AG04450 (cell line): ENCODE results near the gene MTHFD1L. TPM values are rescaled to one million over a fixed set of nuclear protein-coding genes. Genes with fewer than 3 reads are reported as not detected.

Experiments used
- CTCF ChIA-PET: fragments of 300-600, 350-600 bp; formaldehyde crosslinking; extraction: SDS; loops from one replicate; lab custom pipeline; 2022; ENCODE audit warnings: antibody characterized with exemption, inconsistent platforms; lab: Charles Lee
- POLR2A ChIA-PET: fragments of 350-600 bp; formaldehyde crosslinking; extraction: SDS; loops from one replicate; lab custom pipeline; 2021; ENCODE audit warnings: antibody characterized with exemption, inconsistent platforms; lab: Yijun Ruan, JAX
- DNase-seq: peaks from one replicate; pipeline ENCODE4 v3.0.0-alpha.2; 2011; ENCODE audit warnings: low read depth, low spot score
- H3K27ac ChIP-seq: one replicate; pipeline ENCODE4 v1.5.1; 2012; ENCODE audit warnings: low read depth, low read length, control low read depth
- H3K27me3 ChIP-seq: one replicate; pipeline ENCODE4 v1.6.0; 2012; ENCODE audit warnings: low read length; ENCODE audit not compliant: control insufficient read depth, insufficient read depth
- H3K4me3 ChIP-seq: 2 replicates; pipeline ENCODE4 v1.5.1; 2011; ENCODE audit warnings: mild to moderate bottlenecking, low read depth, low read length, control low read depth
- H3K9me3 ChIP-seq: 2 replicates; pipeline ENCODE4 v1.5.1; 2012; ENCODE audit warnings: low read length; ENCODE audit not compliant: control insufficient read depth, insufficient read depth
- CTCF ChIP-seq: IDR thresholded peaks from 2 replicates; pipeline ENCODE4 v1.5.1; 2011; ENCODE audit warnings: low read depth, low read length, control low read depth, inconsistent platforms
- polyA plus RNA-seq: library from polyadenylated mRNA; depleted of rRNA; stranded (reverse); fragments of >200 nt; gene quantifications from 2 replicates; pipeline ENCODE4 v1.2.3, GENCODE V29; 2011

Gene MTHFD1L
- polyA plus RNA-seq, 1 experiment = 69.1 TPM

- Histone ChIP-seq H3K4me3 (no peak overlapping the region), H3K27me3 (no peaks in the 10 kb centered on the region), H3K27ac (no peak overlapping the region), H3K9me3 (no peaks in the 10 kb centered on the region)
- ChIA-PET CTCF (interaction anchor here (0.6 kb wide), 1 partner anchor 351 kb away, joined by 4 read pairs; no protein-coding TSS in a partner anchor), POLR2A (no interaction called here)
- TF ChIP-seq CTCF = no peak
- DNase-seq = no peak
Observed at GRCh38 chr6:150975136-150975535, 109.6 kb downstream of the MTHFD1L start.

- Histone ChIP-seq H3K27ac (no peak overlapping the region), H3K9me3 (no peaks in the 10 kb centered on the region), H3K4me3 (no peak overlapping the region), H3K27me3 (no peaks in the 10 kb centered on the region)
- CTCF ChIA-PET = interaction anchor here (1.4 kb wide), 1 partner anchor 37 kb away, joined by 3 read pairs; no protein-coding TSS in a partner anchor
- TF ChIP-seq CTCF = no peak
- no peak for DNase-seq
- POLR2A ChIA-PET = interaction anchor here (0.6 kb wide), 1 partner anchor 119 kb away, joined by 5 read pairs; no protein-coding TSS in a partner anchor
Observed at GRCh38 chr6:150977281-150977680, 111.8 kb downstream of the MTHFD1L start.

- no peak overlapping the region for H3K4me3 ChIP-seq
- POLR2A ChIA-PET = no interaction called here
- CTCF ChIA-PET = interaction anchor here (1.0 kb wide), 1 partner anchor 346 kb away, joined by 3 read pairs; no protein-coding TSS in a partner anchor
Observed at GRCh38 chr6:150978624-150979023, 113.1 kb downstream of the MTHFD1L start.

DNA sequence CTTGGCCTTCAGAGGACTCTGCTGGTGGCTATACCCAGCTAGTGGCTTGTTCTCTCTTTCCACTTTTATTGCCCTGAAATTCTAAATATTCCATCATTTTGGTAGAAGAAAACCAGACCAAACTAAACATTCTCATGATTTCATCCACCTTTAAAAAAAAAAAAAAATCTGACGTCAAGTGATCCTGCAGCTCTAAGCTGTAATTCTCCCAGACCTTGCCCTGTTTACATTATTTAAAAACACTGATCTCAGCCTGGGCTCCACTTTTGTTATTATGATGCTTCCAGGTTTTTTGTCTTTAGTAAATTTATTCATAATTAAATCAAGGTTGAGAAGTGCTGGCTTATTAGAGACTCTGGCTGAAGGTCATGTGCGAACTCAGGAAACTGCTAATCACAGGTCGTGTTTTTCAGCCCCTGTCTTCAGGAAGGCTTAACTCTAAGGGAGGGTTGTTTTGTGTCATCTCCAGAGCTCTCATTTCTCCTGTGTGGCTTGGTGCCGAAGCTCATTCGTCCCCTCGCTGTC, 114.4 kb downstream of the MTHFD1L start:
- no peak overlapping the region for H3K4me3 ChIP-seq
- POLR2A ChIA-PET = no interaction called here
- TF ChIP-seq CTCF = no peak
- H3K27me3 ChIP-seq = no peaks in the 10 kb centered on the region
- DNase-seq = peak; percentile 27
- H3K9me3 ChIP-seq = no peaks in the 10 kb centered on the region
- CTCF ChIA-PET = interaction anchor here (0.7 to 1.9 kb wide), 3 partner anchors 35 to 426 kb away, joined by 3 to 11 read pairs (median 6); no protein-coding TSS in a partner anchor
- H3K27ac ChIP-seq = peak overlapping the region; percentile 62

More at GRCh38 chr6:150978624-150979023, 113.1 kb downstream of the MTHFD1L start:
- Histone ChIP-seq H3K9me3 (no peaks in the 10 kb centered on the region), H3K27me3 (no peaks in the 10 kb centered on the region), H3K27ac (no peak overlapping the region)
- DNase-seq = no peak
- TF ChIP-seq CTCF = no peak

- Histone ChIP-seq H3K4me3 (no peak overlapping the region), H3K27ac (no peak overlapping the region), H3K27me3 (no peaks in the 10 kb centered on the region), H3K9me3 (no peaks in the 10 kb centered on the region)
- TF ChIP-seq CTCF = no peak
- no peak for DNase-seq
- ChIA-PET CTCF (interaction anchor here (1.9 kb wide), 1 partner anchor 33 kb away, joined by 11 read pairs; no protein-coding TSS in a partner anchor), POLR2A (no interaction called here)
Observed at GRCh38 chr6:150981095-150981494, 115.6 kb downstream of the MTHFD1L start.
